ENCODE data around the gene PRKACB.
A peak's percentile ranks its signal among the peaks of the same experiment; 100 is the strongest.
"Not testable (repeated sequence)": the region's sequence is repeated elsewhere in the genome, so short reads cannot be mapped to it uniquely, and the experiment has no call there.

PRKACB gene

GRCh38 chr1:84143796-84144565 is at the start of gene PRKACB:
Gene PRKACB (plus strand): TSS chr1:84144271. CDS start chr1:84144362, 91 bp downstream.
- DNase-seq = no peak

- no peak for DNase-seq
These were observed 48.8 kb upstream of the PRKACB start for GRCh38 chr1:84095308-84095707.

- no peak for DNase-seq
These were observed 47.9 kb upstream of the PRKACB start for GRCh38 chr1:84096176-84096575.

- DNase-seq = no peak
These were observed 42.9 kb upstream of the PRKACB start for GRCh38 chr1:84101204-84101603.

- DNase-seq = no peak
These were observed 40.7 kb upstream of the PRKACB start for GRCh38 chr1:84103197-84103992.

- DNase-seq = not testable (repeated sequence)
These were observed 36.5 kb upstream of the PRKACB start for GRCh38 chr1:84107538-84107937.

- no peak for DNase-seq
These were observed 36.1 kb upstream of the PRKACB start for GRCh38 chr1:84107955-84108354.

GRCh38 chr1:84108900-84109578 is 35.0 kb upstream of the PRKACB start:
- DNase-seq = no peak

GRCh38 chr1:84110629-84111028 is 33.4 kb upstream of the PRKACB start:
- DNase-seq = no peak

GRCh38 chr1:84116558-84116957 is 27.5 kb upstream of the PRKACB start:
- DNase-seq = no peak

GRCh38 chr1:84117868-84118267 is 26.2 kb upstream of the PRKACB start:
- no peak for DNase-seq

GRCh38 chr1:84121360-84121759 is 22.7 kb upstream of the PRKACB start:
- DNase-seq = no peak

GRCh38 chr1:84122780-84123382 is 21.2 kb upstream of the PRKACB start:
- DNase-seq = peak; percentile 45

GRCh38 chr1:84133479-84133878 is 10.6 kb upstream of the PRKACB start:
- no peak for DNase-seq

GRCh38 chr1:84135341-84135740 is 8.7 kb upstream of the PRKACB start:
- no peak for DNase-seq

GRCh38 chr1:84141182-84142003 is 2.7 kb upstream of the PRKACB start:
- DNase-seq = peak; percentile 18

GRCh38 chr1:84145068-84145467 is 997 bp downstream of the PRKACB start:
- no peak for DNase-seq

GRCh38 chr1:84146411-84147032 is 2.5 kb downstream of the PRKACB start:
- no peak for DNase-seq

- no peak for DNase-seq
These were observed 4.7 kb downstream of the PRKACB start for GRCh38 chr1:84148758-84149157.

- DNase-seq = no peak
These were observed 8.6 kb downstream of the PRKACB start for GRCh38 chr1:84152649-84153056.

- DNase-seq = no peak
These were observed 11.4 kb downstream of the PRKACB start for GRCh38 chr1:84155517-84155916.

GRCh38 chr1:84156210-84156621 is 12.1 kb downstream of the PRKACB start:
- DNase-seq = no peak

Measured in NCI-H1105 treated with DMSO at 0.1 percent for 48 hours (cell line).